HG03159 (cell line): Measurements from ENCODE around the gene ANKRD36.
"Not testable (repeated sequence)": the region's sequence is repeated elsewhere in the genome, so short reads cannot be mapped to it uniquely, and the experiment has no call there.

Source experiments
- ATAC-seq: cut with Tn5 transposase; IDR thresholded peaks from one replicate; pipeline ENCODE4 v1.9.1; 2021; ENCODE audit warnings: mild to moderate bottlenecking, moderate library complexity; ENCODE audit not compliant: unreplicated experiment

Gene ANKRD36

GRCh38 chr2:97268075-97268591, 155.2 kb downstream of the ANKRD36 start:
- ATAC-seq: not testable (repeated sequence)

GRCh38 chr2:97276232-97276798, 163.4 kb downstream of the ANKRD36 start:
- ATAC-seq: not testable (repeated sequence)

GRCh38 chr2:97285187-97285586, 172.2 kb downstream of the ANKRD36 start:
- ATAC-seq: not testable (repeated sequence)

GRCh38 chr2:97293687-97294086, 180.7 kb downstream of the ANKRD36 start:
- not testable (repeated sequence) for ATAC-seq
